GM19193 (cell line): Measurements from ENCODE around the gene ZSCAN22.

ENCODE experiments used
- POLR2A ChIP-seq: IDR thresholded peaks from 4 replicates; pipeline ENCODE4 v1.6.1; 2011; ENCODE audit not compliant: insufficient read depth, insufficient read length; ENCODE audit errors: extremely low read depth

Gene ZSCAN22

GRCh38 chr19:58305065-58305931 lies 21.5 kb upstream of the ZSCAN22 start, which contains the start of gene ERVK3-1:
Gene ERVK3-1, plus strand, starts transcription at chr19:58305377. Its CDS starts 6,792 bp downstream, at chr19:58312169.
- TF ChIP-seq POLR2A: peak; percentile 97

- TF ChIP-seq POLR2A: no peak
Observed at GRCh38 chr19:58305932-58306323, 20.9 kb upstream of the ZSCAN22 start.

GRCh38 chr19:58307736-58308135 lies 19.1 kb upstream of the ZSCAN22 start:
- no peak for TF ChIP-seq POLR2A

- TF ChIP-seq POLR2A: no peak
Observed at GRCh38 chr19:58311345-58311865, 15.4 kb upstream of the ZSCAN22 start.

GRCh38 chr19:58315580-58315979 lies 11.2 kb upstream of the ZSCAN22 start:
- TF ChIP-seq POLR2A: no peak

- no peak for TF ChIP-seq POLR2A
Observed at GRCh38 chr19:58317476-58318072, 9.2 kb upstream of the ZSCAN22 start.

- TF ChIP-seq POLR2A: no peak
Observed at GRCh38 chr19:58318297-58318696, 8.5 kb upstream of the ZSCAN22 start.

GRCh38 chr19:58319241-58319640 lies 7.6 kb upstream of the ZSCAN22 start:
- TF ChIP-seq POLR2A: no peak

GRCh38 chr19:58325311-58326022 lies 1.3 kb upstream of the ZSCAN22 start:
- TF ChIP-seq POLR2A: no peak

- TF ChIP-seq POLR2A: no peak
Observed at GRCh38 chr19:58326501-58326913, 287 bp upstream of the ZSCAN22 start.

- TF ChIP-seq POLR2A: no peak
Observed at GRCh38 chr19:58328999-58329398, 2.2 kb downstream of the ZSCAN22 start.

GRCh38 chr19:58330458-58330857 lies 3.7 kb downstream of the ZSCAN22 start:
- TF ChIP-seq POLR2A: no peak

GRCh38 chr19:58332697-58333096 lies 5.9 kb downstream of the ZSCAN22 start:
- TF ChIP-seq POLR2A: no peak

- no peak for TF ChIP-seq POLR2A
Observed at GRCh38 chr19:58334691-58335249, 8.0 kb downstream of the ZSCAN22 start.

- no peak for TF ChIP-seq POLR2A
Observed at GRCh38 chr19:58335630-58336029, 8.8 kb downstream of the ZSCAN22 start.

GRCh38 chr19:58336216-58336615 lies 9.4 kb downstream of the ZSCAN22 start:
- TF ChIP-seq POLR2A: no peak

GRCh38 chr19:58336820-58337219 lies 10.0 kb downstream of the ZSCAN22 start:
- no peak for TF ChIP-seq POLR2A
